Measurements from ENCODE around the gene PAPSS2. TPM values are rescaled to one million over a fixed set of nuclear protein-coding genes. Genes with fewer than 3 reads are reported as not detected.

PAPSS2 gene
- total RNA-seq, 6 experiments from 2014 or later, result 65.3 to 158 (median 105) TPM

DNA sequence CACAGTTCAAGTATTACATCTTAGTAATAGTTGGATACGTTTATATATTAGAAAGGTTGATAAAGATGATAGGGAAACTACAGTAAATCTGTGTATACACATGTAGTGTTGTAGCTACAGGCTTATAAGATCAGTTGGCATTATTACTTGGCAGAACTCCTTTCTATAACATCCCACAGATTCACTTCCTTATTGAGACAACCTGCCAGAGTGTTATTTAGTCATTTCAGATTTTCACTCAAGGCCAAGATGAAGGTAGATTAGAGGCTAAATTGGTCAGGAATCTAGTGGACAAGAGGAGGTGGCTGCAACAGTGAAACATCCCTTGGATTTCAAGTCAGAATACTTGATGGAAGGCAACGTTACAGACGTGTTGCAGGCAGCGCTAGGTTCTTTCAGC lies 63.0 kb downstream of the PAPSS2 start:
- ATAC-seq, result no peak
- H3K36me3 ChIP-seq, result peaks cover 0 to 33% (median 4%) of the 10 kb centered on the region in 4 donors
- no peak for TF ChIP-seq POLR2A (IDR thresholded peaks at IDR 0.05)
- TF ChIP-seq, protein P1, sequence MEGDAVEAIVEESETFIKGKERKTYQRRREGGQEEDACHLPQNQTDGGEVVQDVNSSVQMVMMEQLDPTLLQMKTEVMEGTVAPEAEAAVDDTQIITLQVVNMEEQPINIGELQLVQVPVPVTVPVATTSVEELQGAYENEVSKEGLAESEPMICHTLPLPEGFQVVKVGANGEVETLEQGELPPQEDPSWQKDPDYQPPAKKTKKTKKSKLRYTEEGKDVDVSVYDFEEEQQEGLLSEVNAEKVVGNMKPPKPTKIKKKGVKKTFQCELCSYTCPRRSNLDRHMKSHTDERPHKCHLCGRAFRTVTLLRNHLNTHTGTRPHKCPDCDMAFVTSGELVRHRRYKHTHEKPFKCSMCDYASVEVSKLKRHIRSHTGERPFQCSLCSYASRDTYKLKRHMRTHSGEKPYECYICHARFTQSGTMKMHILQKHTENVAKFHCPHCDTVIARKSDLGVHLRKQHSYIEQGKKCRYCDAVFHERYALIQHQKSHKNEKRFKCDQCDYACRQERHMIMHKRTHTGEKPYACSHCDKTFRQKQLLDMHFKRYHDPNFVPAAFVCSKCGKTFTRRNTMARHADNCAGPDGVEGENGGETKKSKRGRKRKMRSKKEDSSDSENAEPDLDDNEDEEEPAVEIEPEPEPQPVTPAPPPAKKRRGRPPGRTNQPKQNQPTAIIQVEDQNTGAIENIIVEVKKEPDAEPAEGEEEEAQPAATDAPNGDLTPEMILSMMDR (IDR thresholded peaks at IDR 0.05), result no peak
- no peaks in the 10 kb centered on the region for H3K27me3 ChIP-seq
- 80% methylated on average over 4 of the region's 4 CpGs for WGBS (ENCODE audit: insufficient coverage, low coverage, low lambda C conversion rate, missing lambda C conversion rate)
- H3K4me1 ChIP-seq, result no peaks in the 10 kb centered on the region
- no peak overlapping the region for H3K27ac ChIP-seq
- no peak overlapping the region for H3K4me3 ChIP-seq
- no peaks in the 10 kb centered on the region for H3K9me3 ChIP-seq
- intact Hi-C loops (cut with DNase I), result no loop called here
- DNase-seq, result no peak

DNA sequence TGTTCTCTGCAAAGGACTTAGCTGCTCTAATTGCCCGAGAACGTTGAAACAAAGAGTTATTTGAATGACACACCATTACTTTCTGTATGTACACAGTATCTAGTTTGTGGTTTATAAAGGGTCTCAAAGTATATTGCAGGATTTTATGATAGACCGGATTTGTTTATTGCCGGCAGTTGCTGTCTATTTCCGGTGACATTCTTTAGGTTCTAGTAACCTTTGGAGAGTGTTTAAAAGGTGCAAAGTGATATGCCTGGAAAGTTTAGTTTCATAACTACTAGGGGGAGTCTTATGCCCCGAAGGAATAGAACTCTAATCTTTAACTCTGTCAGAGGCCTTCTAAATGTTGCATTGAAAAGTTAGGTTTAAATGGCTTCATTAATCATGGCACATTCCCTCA lies 63.8 kb downstream of the PAPSS2 start:
- intact Hi-C loops (cut with DNase I), result no loop called here
- WGBS (ENCODE audit: insufficient coverage, low coverage, low lambda C conversion rate, missing lambda C conversion rate), result 72% methylated on average over 6 of the region's 6 CpGs
- Histone ChIP-seq H3K27me3 (no peaks in the 10 kb centered on the region), H3K4me1 (no peaks in the 10 kb centered on the region), H3K36me3 (peaks cover 0 to 30% (median 5%) of the 10 kb centered on the region in 4 donors), H3K27ac (no peak overlapping the region), H3K9me3 (no peaks in the 10 kb centered on the region), H3K4me3 (no peak overlapping the region)
- TF ChIP-seq, protein P1 (IDR thresholded peaks at IDR 0.05), result no peak
- no peak for TF ChIP-seq POLR2A (IDR thresholded peaks at IDR 0.05)
- DNase-seq (no peak), ATAC-seq (no peak)

DNA sequence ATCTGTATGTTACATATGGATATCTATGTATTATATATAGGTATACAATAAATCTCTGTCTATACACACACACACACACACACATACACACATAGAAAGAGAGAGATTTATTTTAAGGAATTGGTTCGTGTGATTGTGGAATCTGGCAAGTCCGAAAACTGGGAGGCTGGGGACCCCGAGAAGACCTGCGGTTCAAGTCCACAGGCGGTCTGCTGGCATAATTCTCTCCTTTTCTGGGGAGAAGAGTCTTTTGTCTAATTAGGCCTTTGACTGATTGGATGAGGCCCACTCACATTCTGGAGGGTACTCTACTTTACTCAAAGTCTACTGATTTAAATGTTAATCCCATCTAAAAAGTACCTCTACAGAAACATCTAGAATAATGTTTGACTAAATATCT lies 65.1 kb downstream of the PAPSS2 start:
- H3K27me3 ChIP-seq, result no peaks in the 10 kb centered on the region
- ATAC-seq (no peak), DNase-seq (no peak)
- H3K27ac ChIP-seq, result no peak overlapping the region
- H3K9me3 ChIP-seq, result no peaks in the 10 kb centered on the region
- intact Hi-C loops (cut with DNase I), result no loop called here
- H3K4me1 ChIP-seq, result no peaks in the 10 kb centered on the region
- TF ChIP-seq, protein P1 (IDR thresholded peaks at IDR 0.05), result no peak
- no peak for TF ChIP-seq POLR2A (IDR thresholded peaks at IDR 0.05)
- H3K4me3 ChIP-seq, result no peak overlapping the region
- WGBS (ENCODE audit: insufficient coverage, low coverage, low lambda C conversion rate, missing lambda C conversion rate), result 96% methylated on average over 4 of the region's 5 CpGs
- H3K36me3 ChIP-seq, result peaks cover 0 to 33% (median 5%) of the 10 kb centered on the region in 4 donors

DNA sequence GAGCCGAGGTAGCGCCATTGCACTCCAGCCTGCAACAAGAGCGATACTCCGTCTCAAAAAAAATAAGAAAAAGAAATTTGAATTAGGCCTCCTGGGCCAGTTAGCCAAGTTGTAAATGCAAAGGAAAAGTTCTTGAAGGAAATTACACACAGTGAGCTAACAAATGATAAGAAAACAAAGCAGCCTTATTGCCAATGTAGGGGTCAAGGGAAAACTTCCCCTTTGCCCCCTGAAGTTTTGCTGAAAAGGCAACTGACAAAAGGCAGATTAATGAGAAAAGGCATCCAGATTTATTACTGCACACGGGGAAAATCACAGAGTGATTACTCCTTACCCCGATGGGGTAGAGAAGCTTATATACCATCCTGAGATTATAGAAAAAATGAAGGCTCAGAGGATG lies 70.3 kb downstream of the PAPSS2 start:
- intact Hi-C loops (cut with DNase I), result loop anchor here in 1 of 2 donors (10.0 kb wide), 1 partner anchor 85 kb away; no protein-coding TSS in a partner anchor
- H3K27ac ChIP-seq, result no peak overlapping the region

More for the DNA sequence above, 70.3 kb downstream of the PAPSS2 start:
- no peaks in the 10 kb centered on the region for H3K27me3 ChIP-seq
- peaks cover 0 to 48% (median 7%) of the 10 kb centered on the region in 4 donors for H3K36me3 ChIP-seq
- H3K4me1 ChIP-seq, result no peaks in the 10 kb centered on the region
- H3K4me3 ChIP-seq, result no peak overlapping the region
- no peak for DNase-seq
- no peak for ATAC-seq
- TF ChIP-seq, protein P1 (IDR thresholded peaks at IDR 0.05), result no peak
- TF ChIP-seq POLR2A (IDR thresholded peaks at IDR 0.05), result no peak
- no peaks in the 10 kb centered on the region for H3K9me3 ChIP-seq
- 81% methylated on average over 6 of the region's 6 CpGs for WGBS (ENCODE audit: insufficient coverage, low coverage, low lambda C conversion rate, missing lambda C conversion rate)
